ENCODE measurements around the gene SPOP.
"Not testable (repeated sequence)": the region's sequence is repeated elsewhere in the genome, so short reads cannot be mapped to it uniquely, and the experiment has no call there.

The SPOP gene

GRCh38 chr17:49677933-49678847 lies at the start of gene SPOP:
SPOP (minus strand) TSS chr17:49678097; CDS start chr17:49622810, 55,287 bp downstream.
- peak; percentile 96 for DNase-seq (ENCODE audit: extremely low read depth, low read depth)
- TF ChIP-seq, protein P1, sequence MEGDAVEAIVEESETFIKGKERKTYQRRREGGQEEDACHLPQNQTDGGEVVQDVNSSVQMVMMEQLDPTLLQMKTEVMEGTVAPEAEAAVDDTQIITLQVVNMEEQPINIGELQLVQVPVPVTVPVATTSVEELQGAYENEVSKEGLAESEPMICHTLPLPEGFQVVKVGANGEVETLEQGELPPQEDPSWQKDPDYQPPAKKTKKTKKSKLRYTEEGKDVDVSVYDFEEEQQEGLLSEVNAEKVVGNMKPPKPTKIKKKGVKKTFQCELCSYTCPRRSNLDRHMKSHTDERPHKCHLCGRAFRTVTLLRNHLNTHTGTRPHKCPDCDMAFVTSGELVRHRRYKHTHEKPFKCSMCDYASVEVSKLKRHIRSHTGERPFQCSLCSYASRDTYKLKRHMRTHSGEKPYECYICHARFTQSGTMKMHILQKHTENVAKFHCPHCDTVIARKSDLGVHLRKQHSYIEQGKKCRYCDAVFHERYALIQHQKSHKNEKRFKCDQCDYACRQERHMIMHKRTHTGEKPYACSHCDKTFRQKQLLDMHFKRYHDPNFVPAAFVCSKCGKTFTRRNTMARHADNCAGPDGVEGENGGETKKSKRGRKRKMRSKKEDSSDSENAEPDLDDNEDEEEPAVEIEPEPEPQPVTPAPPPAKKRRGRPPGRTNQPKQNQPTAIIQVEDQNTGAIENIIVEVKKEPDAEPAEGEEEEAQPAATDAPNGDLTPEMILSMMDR (IDR thresholded peaks at IDR 0.05; ENCODE audit: low read depth, low read length, missing control alignments), result no peak
- H3K4me3 ChIP-seq (replicated peaks; ENCODE audit: low read depth, low read length), result peak within 1 kb of the TSS; percentile 60

DNA sequence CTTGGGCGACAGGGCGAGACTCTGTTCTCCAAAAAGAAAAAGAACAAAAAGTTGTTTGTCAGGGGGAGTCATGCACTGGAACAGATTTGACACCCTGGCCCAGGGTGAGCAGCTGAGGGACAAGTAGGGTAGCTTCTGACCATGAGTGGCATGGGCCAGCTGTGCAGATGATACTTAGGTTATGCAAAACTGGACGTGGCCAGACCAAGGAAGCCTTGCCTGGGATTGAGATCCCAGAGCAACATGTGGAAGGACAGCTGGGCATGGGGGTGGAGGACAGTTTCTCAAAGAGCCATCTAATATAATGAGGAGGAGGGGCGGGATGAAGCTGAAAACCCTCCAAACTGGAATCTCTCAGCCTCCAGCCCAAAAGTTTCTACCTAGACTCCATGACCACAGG lies 49.5 kb upstream of the SPOP start:
- H3K4me3 ChIP-seq (replicated peaks; ENCODE audit: low read depth, low read length), result no peak overlapping the region
- TF ChIP-seq, protein P1 (IDR thresholded peaks at IDR 0.05; ENCODE audit: low read depth, low read length, missing control alignments), result no peak
- no peak for DNase-seq (ENCODE audit: extremely low read depth, low read depth)

DNA sequence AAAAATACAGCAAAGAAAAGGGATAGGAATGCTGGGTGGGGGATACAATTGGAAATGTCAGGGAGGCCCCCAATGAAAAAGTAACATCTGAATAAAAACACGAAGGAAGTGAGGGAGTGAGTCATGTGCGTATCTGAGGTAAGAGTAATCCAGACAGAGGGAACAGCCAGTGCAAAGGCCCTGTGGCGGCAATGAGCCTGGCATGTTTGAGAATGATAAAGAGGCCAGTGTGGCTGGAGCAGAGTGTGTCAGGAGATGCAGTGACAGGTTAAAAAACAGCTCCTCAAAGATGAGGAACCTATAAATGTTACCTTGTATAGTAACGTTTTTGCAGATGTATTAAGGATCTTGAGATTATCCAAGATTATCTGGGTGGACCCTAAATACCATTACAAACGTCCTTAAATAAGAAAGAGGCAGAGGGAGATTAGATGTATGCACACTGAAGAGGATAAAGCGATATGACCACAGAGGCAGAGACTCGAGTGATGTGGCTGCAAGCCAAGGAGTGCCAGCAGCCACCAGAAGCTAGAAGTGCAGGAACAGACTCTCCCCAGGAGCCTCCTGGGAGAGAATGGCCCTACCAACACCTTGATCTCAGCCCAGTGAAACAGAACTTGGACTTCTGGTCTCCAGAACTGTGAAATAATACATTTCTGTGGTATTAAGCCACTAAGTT lies 47.7 kb upstream of the SPOP start:
- DNase-seq (ENCODE audit: extremely low read depth, low read depth), result no peak
- TF ChIP-seq, protein P1 (IDR thresholded peaks at IDR 0.05; ENCODE audit: low read depth, low read length, missing control alignments), result no peak
- no peak overlapping the region for H3K4me3 ChIP-seq (replicated peaks; ENCODE audit: low read depth, low read length)

- not testable (repeated sequence) for H3K4me3 ChIP-seq (replicated peaks; ENCODE audit: low read depth, low read length); DNase-seq (ENCODE audit: extremely low read depth, low read depth)
These were observed 46.7 kb upstream of the SPOP start for GRCh38 chr17:49724552-49724951.

DNA sequence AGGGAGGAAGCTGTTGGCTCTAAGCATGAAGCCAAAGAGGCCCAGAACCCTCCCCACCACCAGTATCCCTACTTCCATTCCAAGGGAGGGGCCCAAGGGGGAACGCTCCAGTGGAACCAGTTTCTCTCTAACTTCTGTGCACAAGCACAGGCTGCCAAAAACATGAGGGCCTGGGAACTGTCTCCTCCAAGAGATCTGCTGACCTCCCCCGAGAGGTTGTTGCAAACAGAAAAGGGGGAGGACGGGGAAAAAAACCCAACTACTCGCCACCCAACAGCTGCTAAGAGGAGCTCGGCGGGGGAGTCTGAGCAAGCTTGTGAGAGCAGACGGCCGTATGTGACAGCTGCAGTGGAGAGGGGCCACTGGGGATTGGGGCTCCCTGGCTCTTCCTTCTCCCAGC lies 45.5 kb upstream of the SPOP start:
- TF ChIP-seq, protein P1 (IDR thresholded peaks at IDR 0.05; ENCODE audit: low read depth, low read length, missing control alignments), result no peak
- no peak overlapping the region for H3K4me3 ChIP-seq (replicated peaks; ENCODE audit: low read depth, low read length)
- DNase-seq (ENCODE audit: extremely low read depth, low read depth), result no peak

GRCh38 chr17:49722066-49722465 lies 44.2 kb upstream of the SPOP start:
- H3K4me3 ChIP-seq (replicated peaks; ENCODE audit: low read depth, low read length), result no peak overlapping the region
- DNase-seq (ENCODE audit: extremely low read depth, low read depth), result no peak
- TF ChIP-seq, protein P1 (IDR thresholded peaks at IDR 0.05; ENCODE audit: low read depth, low read length, missing control alignments), result no peak

GRCh38 chr17:49717371-49717861 lies 39.5 kb upstream of the SPOP start:
- no peak for DNase-seq (ENCODE audit: extremely low read depth, low read depth)
- TF ChIP-seq, protein P1 (IDR thresholded peaks at IDR 0.05; ENCODE audit: low read depth, low read length, missing control alignments), result no peak
- no peak overlapping the region for H3K4me3 ChIP-seq (replicated peaks; ENCODE audit: low read depth, low read length)
